Suprapubic skin (tissue), 4 donors: ENCODE data around the gene TMEM184B.

Experiments
- EP300 ChIP-seq: sonication (generic); formaldehyde crosslinking; IDR thresholded peaks from one replicate; pipeline ENCODE4 v1.6.1; 2017; ENCODE audit warnings: antibody characterized with exemption
- POLR2A ChIP-seq, 2 donors: fragments of 450-650 bp; IDR thresholded peaks; one replicate each; pipeline ENCODE4 v1.6.1; 2017; ENCODE audit warnings: antibody characterized with exemption in 2 of 2, mild to moderate bottlenecking in 2 of 2, moderate library complexity in 2 of 2
- POLR2AphosphoS5 ChIP-seq, 3 donors: sonication (generic); formaldehyde crosslinking; IDR thresholded peaks; one replicate each; pipeline ENCODE4 v1.6.1; 2017; ENCODE audit warnings: antibody characterized with exemption in 3 of 3
- TF ChIP-seq, protein P1 (sequence below), 2 donors: fragments of 200-600 bp in 1 of 2; fragments of 450-650 bp in 1 of 2; sonication (generic) in 1 of 2; IDR thresholded peaks; one replicate each; pipeline ENCODE4 v1.5.1; 2016 to 2019; ENCODE audit warnings: antibody characterized with exemption in 2 of 2, mild to moderate bottlenecking in 1 of 2, moderate library complexity in 1 of 2

- TF ChIP-seq, protein P1, sequence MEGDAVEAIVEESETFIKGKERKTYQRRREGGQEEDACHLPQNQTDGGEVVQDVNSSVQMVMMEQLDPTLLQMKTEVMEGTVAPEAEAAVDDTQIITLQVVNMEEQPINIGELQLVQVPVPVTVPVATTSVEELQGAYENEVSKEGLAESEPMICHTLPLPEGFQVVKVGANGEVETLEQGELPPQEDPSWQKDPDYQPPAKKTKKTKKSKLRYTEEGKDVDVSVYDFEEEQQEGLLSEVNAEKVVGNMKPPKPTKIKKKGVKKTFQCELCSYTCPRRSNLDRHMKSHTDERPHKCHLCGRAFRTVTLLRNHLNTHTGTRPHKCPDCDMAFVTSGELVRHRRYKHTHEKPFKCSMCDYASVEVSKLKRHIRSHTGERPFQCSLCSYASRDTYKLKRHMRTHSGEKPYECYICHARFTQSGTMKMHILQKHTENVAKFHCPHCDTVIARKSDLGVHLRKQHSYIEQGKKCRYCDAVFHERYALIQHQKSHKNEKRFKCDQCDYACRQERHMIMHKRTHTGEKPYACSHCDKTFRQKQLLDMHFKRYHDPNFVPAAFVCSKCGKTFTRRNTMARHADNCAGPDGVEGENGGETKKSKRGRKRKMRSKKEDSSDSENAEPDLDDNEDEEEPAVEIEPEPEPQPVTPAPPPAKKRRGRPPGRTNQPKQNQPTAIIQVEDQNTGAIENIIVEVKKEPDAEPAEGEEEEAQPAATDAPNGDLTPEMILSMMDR (IDR thresholded peaks at IDR 0.05): no peak
- TF ChIP-seq EP300 (no peak), POLR2A (IDR thresholded peaks at IDR 0.05) (no peak), POLR2AphosphoS5 (IDR thresholded peaks at IDR 0.05) (no peak)
Measured at GRCh38 chr22:38286915-38287669, 14.3 kb upstream of the TMEM184B start.
